Suprapubic skin (tissue), 4 donors: ENCODE results near the gene HNRNPUL2. TPM values are rescaled to one million over a fixed set of nuclear protein-coding genes. Genes with fewer than 3 reads are reported as not detected.

Source experiments
- DNase-seq, 2 donors: peaks; one replicate each; pipeline ENCODE4 v3.0.0-alpha.2; 2019; ENCODE audit warnings: low spot score in 2 of 2
- H3K27ac ChIP-seq: fragments of 200-600 bp; sonication (generic); one replicate; pipeline ENCODE4 v1.5.1; 2019
- H3K27me3 ChIP-seq: fragments of 200-600 bp; sonication (generic); one replicate; pipeline ENCODE4 v1.5.1; 2019
- H3K36me3 ChIP-seq: fragments of 200-600 bp; sonication (generic); one replicate; pipeline ENCODE4 v1.5.1; 2019
- H3K4me1 ChIP-seq: fragments of 200-600 bp; sonication (generic); one replicate; pipeline ENCODE4 v1.5.1; 2019
- H3K4me3 ChIP-seq: fragments of 200-600 bp; sonication (generic); one replicate; pipeline ENCODE4 v1.5.1; 2019; ENCODE audit warnings: mild to moderate bottlenecking
- H3K9me3 ChIP-seq: fragments of 200-600 bp; sonication (generic); one replicate; pipeline ENCODE4 v1.5.1; 2019
- EP300 ChIP-seq: sonication (generic); formaldehyde crosslinking; IDR thresholded peaks from one replicate; pipeline ENCODE4 v1.6.1; 2017; ENCODE audit warnings: antibody characterized with exemption
- POLR2A ChIP-seq, 2 donors: fragments of 450-650 bp; IDR thresholded peaks; one replicate each; pipeline ENCODE4 v1.6.1; 2017; ENCODE audit warnings: antibody characterized with exemption in 2 of 2, mild to moderate bottlenecking in 2 of 2, moderate library complexity in 2 of 2
- POLR2AphosphoS5 ChIP-seq, 3 donors: sonication (generic); formaldehyde crosslinking; IDR thresholded peaks; one replicate each; pipeline ENCODE4 v1.6.1; 2017; ENCODE audit warnings: antibody characterized with exemption in 3 of 3
- WGBS: methylation state at CpG from one replicate; pipeline ENCODE4 v1.1.5; 2018; 5-methylcytosine and 5-hydroxymethylcytosine counted together
- total RNA-seq, 4 donors: library from RNA; depleted of rRNA; stranded (reverse); fragments of >200 nt; gene quantifications; one replicate each; pipeline ENCODE4 v1.1.0, GENCODE V29; 2016
- TF ChIP-seq, protein P1 (sequence below), 2 donors: fragments of 200-600 bp in 1 of 2; fragments of 450-650 bp in 1 of 2; sonication (generic) in 1 of 2; IDR thresholded peaks; one replicate each; pipeline ENCODE4 v1.5.1; 2016 to 2019; ENCODE audit warnings: antibody characterized with exemption in 2 of 2, mild to moderate bottlenecking in 1 of 2, moderate library complexity in 1 of 2

Gene HNRNPUL2
- total RNA-seq, 4 donors from 2014 or later: 21.1 to 51.5 (median 33.6) TPM

DNA sequence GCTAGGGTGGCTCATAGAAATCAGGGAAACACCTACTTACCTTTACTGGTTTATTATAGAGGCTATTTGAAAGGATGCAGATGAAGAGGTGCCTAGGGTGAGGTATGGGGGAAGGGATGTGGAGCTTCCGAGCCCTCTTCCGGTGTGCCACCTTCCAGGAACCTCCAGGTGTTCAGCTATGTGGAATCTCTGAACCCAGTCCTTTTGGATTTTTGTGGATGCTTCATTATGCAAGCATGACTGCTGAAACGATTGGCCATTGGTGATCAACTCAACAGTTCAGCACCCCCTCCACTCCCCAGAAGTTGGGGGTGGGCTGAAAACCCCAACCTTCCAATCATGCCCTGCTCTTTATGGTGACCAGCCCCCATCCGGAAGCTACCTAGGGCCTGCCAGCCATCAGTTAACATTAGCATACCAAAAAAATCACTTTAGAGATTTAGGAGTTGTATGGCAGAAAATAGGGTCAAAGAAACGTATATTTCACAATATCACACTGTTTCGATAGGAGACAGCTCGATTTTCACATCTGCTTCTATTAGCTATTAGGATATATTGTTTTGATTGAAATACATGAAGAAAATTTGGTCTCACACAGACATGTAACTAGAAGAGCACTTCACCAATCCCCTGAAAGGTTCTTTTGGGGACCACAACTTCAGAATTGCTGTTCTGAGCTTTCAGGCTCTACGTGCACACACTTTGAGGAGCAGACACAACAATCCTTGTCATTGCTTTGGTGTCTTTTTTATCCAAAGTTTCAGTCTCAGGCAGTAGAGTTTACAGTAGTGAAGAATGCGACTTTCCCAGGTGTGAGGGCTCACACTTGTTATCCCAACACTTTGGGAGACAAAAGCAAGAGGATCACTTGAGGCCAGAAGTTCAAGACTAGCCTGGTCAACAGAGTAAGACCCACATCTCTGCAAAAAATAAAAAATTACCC is 30.9 kb upstream of the HNRNPUL2 start:
- WGBS: 66% methylated on average over 9 of the region's 9 CpGs
- Histone ChIP-seq H3K4me1 (peaks cover 29% of the 10 kb centered on the region), H3K4me3 (no peak overlapping the region), H3K27ac (no peak overlapping the region), H3K36me3 (no peaks in the 10 kb centered on the region), H3K27me3 (no peaks in the 10 kb centered on the region), H3K9me3 (no peaks in the 10 kb centered on the region)
- TF ChIP-seq POLR2A (IDR thresholded peaks at IDR 0.05): no peak
- TF ChIP-seq EP300: no peak
- TF ChIP-seq, protein P1, sequence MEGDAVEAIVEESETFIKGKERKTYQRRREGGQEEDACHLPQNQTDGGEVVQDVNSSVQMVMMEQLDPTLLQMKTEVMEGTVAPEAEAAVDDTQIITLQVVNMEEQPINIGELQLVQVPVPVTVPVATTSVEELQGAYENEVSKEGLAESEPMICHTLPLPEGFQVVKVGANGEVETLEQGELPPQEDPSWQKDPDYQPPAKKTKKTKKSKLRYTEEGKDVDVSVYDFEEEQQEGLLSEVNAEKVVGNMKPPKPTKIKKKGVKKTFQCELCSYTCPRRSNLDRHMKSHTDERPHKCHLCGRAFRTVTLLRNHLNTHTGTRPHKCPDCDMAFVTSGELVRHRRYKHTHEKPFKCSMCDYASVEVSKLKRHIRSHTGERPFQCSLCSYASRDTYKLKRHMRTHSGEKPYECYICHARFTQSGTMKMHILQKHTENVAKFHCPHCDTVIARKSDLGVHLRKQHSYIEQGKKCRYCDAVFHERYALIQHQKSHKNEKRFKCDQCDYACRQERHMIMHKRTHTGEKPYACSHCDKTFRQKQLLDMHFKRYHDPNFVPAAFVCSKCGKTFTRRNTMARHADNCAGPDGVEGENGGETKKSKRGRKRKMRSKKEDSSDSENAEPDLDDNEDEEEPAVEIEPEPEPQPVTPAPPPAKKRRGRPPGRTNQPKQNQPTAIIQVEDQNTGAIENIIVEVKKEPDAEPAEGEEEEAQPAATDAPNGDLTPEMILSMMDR (IDR thresholded peaks at IDR 0.05): no peak
- no peak for TF ChIP-seq POLR2AphosphoS5 (IDR thresholded peaks at IDR 0.05)
- no peak for DNase-seq

- no peak overlapping the region for H3K27ac ChIP-seq
- 73% methylated on average over 10 of the region's 10 CpGs for WGBS
Measured at GRCh38 chr11:62755086-62755615, 27.9 kb upstream of the HNRNPUL2 start.

GRCh38 chr11:62753736-62754603 is 26.7 kb upstream of the HNRNPUL2 start, which contains the start of gene ZBTB3:
Gene ZBTB3 (minus strand): TSS chr11:62754160. CDS start chr11:62753664, 496 bp downstream.
- WGBS: 1% methylated on average over 43 of the region's 47 CpGs
- TF ChIP-seq POLR2A (IDR thresholded peaks at IDR 0.05) (peak in 1 of 2 donors; percentile 55), POLR2AphosphoS5 (IDR thresholded peaks at IDR 0.05) (peak; percentile 67 to 89 (median 73)), EP300 (no peak)
- peaks cover 36% of the 10 kb centered on the region for H3K4me1 ChIP-seq
- peak; percentile 99 for DNase-seq
- H3K9me3 ChIP-seq: no peaks in the 10 kb centered on the region
- H3K27ac ChIP-seq: peak within 1 kb of the TSS; percentile 96
- peaks cover 7% of the 10 kb centered on the region for H3K36me3 ChIP-seq
- H3K27me3 ChIP-seq: no peaks in the 10 kb centered on the region
- H3K4me3 ChIP-seq: peak within 1 kb of the TSS; percentile 78

More at GRCh38 chr11:62755086-62755615, 27.9 kb upstream of the HNRNPUL2 start:
- no peak for DNase-seq
- peaks cover 4% of the 10 kb centered on the region for H3K36me3 ChIP-seq
- no peaks in the 10 kb centered on the region for H3K9me3 ChIP-seq
- H3K4me3 ChIP-seq: no peak overlapping the region
- TF ChIP-seq POLR2A (IDR thresholded peaks at IDR 0.05): no peak
- TF ChIP-seq, protein P1 (IDR thresholded peaks at IDR 0.05): no peak
- no peak for TF ChIP-seq POLR2AphosphoS5 (IDR thresholded peaks at IDR 0.05)
- TF ChIP-seq EP300: no peak
- peaks cover 33% of the 10 kb centered on the region for H3K4me1 ChIP-seq
- no peaks in the 10 kb centered on the region for H3K27me3 ChIP-seq

- Histone ChIP-seq H3K36me3 (peaks cover 14% of the 10 kb centered on the region), H3K4me3 (peak overlapping the region; percentile 78), H3K27me3 (no peaks in the 10 kb centered on the region), H3K9me3 (no peaks in the 10 kb centered on the region), H3K27ac (peak overlapping the region; percentile 96), H3K4me1 (peaks cover 38% of the 10 kb centered on the region)
- no peak for DNase-seq
- no peak for TF ChIP-seq POLR2AphosphoS5 (IDR thresholded peaks at IDR 0.05)
- TF ChIP-seq, protein P1 (IDR thresholded peaks at IDR 0.05): no peak
- TF ChIP-seq POLR2A (IDR thresholded peaks at IDR 0.05): no peak
- no peak for TF ChIP-seq EP300
- WGBS: 56% methylated on average over 13 of the region's 15 CpGs
Measured at GRCh38 chr11:62752994-62753735, 25.9 kb upstream of the HNRNPUL2 start.
